Hair follicle dermal papilla cell (primary cell): ENCODE data around the gene PASD1. TPM values are rescaled to one million over a fixed set of nuclear protein-coding genes. Genes with fewer than 3 reads are reported as not detected.

Experiments used
- total RNA-seq: library from RNA; depleted of rRNA; stranded (reverse); fragments of >200 nt; gene quantifications from 2 replicates; pipeline ENCODE4 v1.2.3, GENCODE V29; 2012

The PASD1 gene, protein sequence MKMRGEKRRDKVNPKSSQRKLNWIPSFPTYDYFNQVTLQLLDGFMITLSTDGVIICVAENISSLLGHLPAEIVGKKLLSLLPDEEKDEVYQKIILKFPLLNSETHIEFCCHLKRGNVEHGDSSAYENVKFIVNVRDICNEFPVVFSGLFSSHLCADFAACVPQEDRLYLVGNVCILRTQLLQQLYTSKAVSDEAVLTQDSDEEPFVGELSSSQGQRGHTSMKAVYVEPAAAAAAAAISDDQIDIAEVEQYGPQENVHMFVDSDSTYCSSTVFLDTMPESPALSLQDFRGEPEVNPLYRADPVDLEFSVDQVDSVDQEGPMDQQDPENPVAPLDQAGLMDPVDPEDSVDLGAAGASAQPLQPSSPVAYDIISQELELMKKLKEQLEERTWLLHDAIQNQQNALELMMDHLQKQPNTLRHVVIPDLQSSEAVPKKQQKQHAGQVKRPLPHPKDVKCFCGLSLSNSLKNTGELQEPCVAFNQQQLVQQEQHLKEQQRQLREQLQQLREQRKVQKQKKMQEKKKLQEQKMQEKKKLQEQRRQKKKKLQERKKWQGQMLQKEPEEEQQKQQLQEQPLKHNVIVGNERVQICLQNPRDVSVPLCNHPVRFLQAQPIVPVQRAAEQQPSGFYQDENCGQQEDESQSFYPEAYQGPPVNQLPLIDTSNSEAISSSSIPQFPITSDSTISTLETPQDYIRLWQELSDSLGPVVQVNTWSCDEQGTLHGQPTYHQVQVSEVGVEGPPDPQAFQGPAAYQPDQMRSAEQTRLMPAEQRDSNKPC
- total RNA-seq, result not detected in 2 replicates

DNA sequence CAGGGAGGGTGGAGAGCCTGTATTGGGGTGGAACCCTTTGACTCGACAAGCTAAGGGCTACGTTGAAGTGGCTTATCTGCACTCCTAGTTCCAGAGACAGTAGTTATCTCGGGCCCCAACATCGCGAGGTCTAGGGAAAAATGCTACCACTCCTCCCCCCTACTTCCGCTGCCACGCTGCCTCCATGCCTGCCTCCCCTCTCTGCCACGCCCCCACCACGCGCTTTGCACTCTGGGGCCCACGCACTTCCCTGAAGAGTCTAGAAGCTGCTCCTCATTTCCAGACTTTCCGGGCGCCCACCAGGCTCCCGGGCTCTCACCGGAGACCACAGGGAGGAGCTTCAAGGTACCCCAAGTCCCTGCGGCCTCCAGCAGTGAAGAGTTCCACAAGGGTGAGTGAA lies at the start of gene PASD1:
TSS of gene PASD1 (plus strand) at position 227 of the 400 bp plus-strand sequence. CDS start 37,879 bp downstream, outside the sequence.

GRCh38 chrX:151694661-151695582 lies 131.4 kb downstream of the PASD1 start, which contains the start of gene PRRG3:
PRRG3 (plus strand) TSS chrX:151695458; CDS start chrX:151698815, 3,357 bp downstream.

DNA sequence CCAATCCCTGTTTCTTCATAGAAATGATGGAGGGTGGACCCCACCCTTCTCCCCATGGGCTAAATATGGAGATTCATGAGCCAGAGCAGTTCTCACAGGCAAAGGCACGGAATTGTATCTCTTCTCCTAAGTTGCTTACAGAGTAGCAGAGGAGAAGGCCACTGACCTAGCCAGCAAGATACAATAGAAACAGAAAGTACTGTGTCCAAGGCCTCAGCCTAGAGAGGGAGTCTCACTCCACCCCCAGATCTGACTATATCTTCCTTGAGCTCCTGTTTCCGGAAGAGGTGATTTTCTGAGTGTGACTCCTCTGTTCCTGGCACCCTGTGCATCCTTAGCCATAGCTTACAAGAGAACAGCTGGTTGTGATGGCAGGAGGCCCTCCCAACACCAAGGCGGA lies 152.3 kb downstream of the PASD1 start, which contains the start of gene FATE1:
TSS of gene FATE1 (plus strand) at position 284 of the 400 bp plus-strand sequence. CDS start at position 369, 85 bp downstream.

Other genes with a start within 250 kb of the PASD1 start
- gene VMA21, start 166.5 kb upstream of the PASD1 start, total RNA-seq, result 50.8 and 56.6 TPM in 2 replicates
- gene PRRG3, start 131.8 kb downstream of the PASD1 start, total RNA-seq, result 2.2 and 2.4 TPM in 2 replicates
- not detected in 2 replicates for gene FATE1, start 152.4 kb downstream of the PASD1 start, total RNA-seq
- not detected in 2 replicates for gene CNGA2, start 171.1 kb downstream of the PASD1 start, total RNA-seq